HepG2 (cell line): Measurements from ENCODE around the gene ICE2. TPM values are rescaled to one million over a fixed set of nuclear protein-coding genes. Genes with fewer than 3 reads are reported as not detected.

Source experiments
- CAMTA2 ChIP-seq: sonication (generic); formaldehyde crosslinking; IDR thresholded peaks from 2 replicates; pipeline ENCODE4 v1.4.0; 2020; ENCODE audit warnings: mild to moderate bottlenecking, missing genetic modification reagents, borderline replicate concordance
- CBFB ChIP-seq: sonication (generic); formaldehyde crosslinking; IDR thresholded peaks from 2 replicates; pipeline ENCODE4 v1.4.0; 2020; ENCODE audit warnings: missing genetic modification reagents
- DPF2 ChIP-seq: sonication (generic); formaldehyde crosslinking; IDR thresholded peaks from 2 replicates; pipeline ENCODE4 v1.4.0; 2020; ENCODE audit warnings: mild to moderate bottlenecking, low read depth, missing genetic modification reagents, borderline replicate concordance
- KDM5A ChIP-seq: fragments of 200-600 bp; sonication (generic); IDR thresholded peaks from 2 replicates; pipeline ENCODE4 v1.7.0; 2018; ENCODE audit warnings: antibody characterized with exemption, mild to moderate bottlenecking, low read length, borderline replicate concordance
- LCORL ChIP-seq, 2 experiments: fragments of 450-650 bp in 1 of 2; sonication (generic) in 1 of 2; formaldehyde crosslinking in 1 of 2; IDR thresholded peaks; 2 replicates each; pipeline versions ENCODE4 v1.5.0 to v1.6.1; 2017 to 2020; ENCODE audit warnings: antibody characterized with exemption in 1 of 2, missing genetic modification reagents in 1 of 2
- MAFG ChIP-seq: sonication (generic); formaldehyde crosslinking; IDR thresholded peaks from 2 replicates; pipeline ENCODE4 v1.5.1; 2020; ENCODE audit warnings: mild to moderate bottlenecking, missing genetic modification reagents
- NONO ChIP-seq, 2 experiments: fragments of 450-650 bp in 1 of 2; sonication (generic) in 1 of 2; formaldehyde crosslinking in 1 of 2; IDR thresholded peaks in 1 of 2; conservative IDR thresholded peaks in 1 of 2; 2 replicates each; pipeline versions ENCODE4 v1.6.1 to v1.8.0; 2017 to 2022; ENCODE audit warnings: mild to moderate bottlenecking in 1 of 2, missing genetic modification reagents in 1 of 2, moderate library complexity in 1 of 2
- PPARG ChIP-seq: conservative IDR thresholded peaks from 2 replicates; pipeline ENCODE4 v1.6.1; 2016; ENCODE audit warnings: missing biosample characterization, missing genetic modification reagents
- SIN3A ChIP-seq: IDR thresholded peaks from 2 replicates; pipeline ENCODE4 v1.6.1; 2011; ENCODE audit warnings: low read depth, mild to moderate bottlenecking, control low read depth, low read length, borderline replicate concordance
- SOX5 ChIP-seq: IDR thresholded peaks from 2 replicates; pipeline ENCODE4 v1.6.1; 2016; ENCODE audit warnings: borderline replicate concordance
- SRF ChIP-seq: IDR thresholded peaks from 2 replicates; pipeline ENCODE4 v1.6.1; 2011; ENCODE audit warnings: mild to moderate bottlenecking, low read depth, low read length, moderate library complexity
- SUZ12 ChIP-seq: fragments of 150-350 bp; IDR thresholded peaks from 2 replicates; pipeline ENCODE4 v1.6.1; 2014; ENCODE audit warnings: low read depth, low read length
- TCF12 ChIP-seq, 2 experiments: fragments of 450-650 bp in 1 of 2; sonication (generic) in 1 of 2; formaldehyde crosslinking in 1 of 2; IDR thresholded peaks; 2 replicates each; pipeline versions ENCODE4 v1.6.1 to v1.8.0; 2017 to 2022; ENCODE audit warnings: antibody characterized with exemption in 1 of 2, mild to moderate bottlenecking in 1 of 2, missing genetic modification reagents in 1 of 2, moderate library complexity in 1 of 2
- ZMYM2 ChIP-seq: sonication (generic); formaldehyde crosslinking; IDR thresholded peaks from 2 replicates; pipeline ENCODE4 v1.8.0; 2022; ENCODE audit warnings: mild to moderate bottlenecking, missing genetic modification reagents
- ZNF160 ChIP-seq: sonication (generic); formaldehyde crosslinking; IDR thresholded peaks from 2 replicates; pipeline ENCODE4 v1.8.0; 2022; ENCODE audit warnings: mild to moderate bottlenecking, inconsistent platforms, missing genetic modification reagents
- ZNF24 ChIP-seq: fragments of 450-650 bp; IDR thresholded peaks from 2 replicates; pipeline ENCODE4 v1.6.1; 2017; ENCODE audit warnings: antibody characterized with exemption, mild to moderate bottlenecking
- ZNF256 ChIP-seq: sonication (generic); formaldehyde crosslinking; conservative IDR thresholded peaks from 2 replicates; pipeline ENCODE4 v1.4.0; 2020; ENCODE audit warnings: missing genetic modification reagents
- ZNF292 ChIP-seq: sonication (generic); formaldehyde crosslinking; IDR thresholded peaks from 2 replicates; pipeline ENCODE4 v1.8.1; 2022; ENCODE audit warnings: mild to moderate bottlenecking, low read depth, missing genetic modification reagents, borderline replicate concordance
- ZNF354B ChIP-seq: sonication (generic); formaldehyde crosslinking; IDR thresholded peaks from 2 replicates; pipeline ENCODE4 v1.8.0; 2022; ENCODE audit warnings: mild to moderate bottlenecking, missing genetic modification reagents
- ZNF501 ChIP-seq: sonication (generic); formaldehyde crosslinking; IDR thresholded peaks from 2 replicates; pipeline ENCODE4 v1.5.1; 2020; ENCODE audit warnings: mild to moderate bottlenecking, moderate library complexity, missing genetic modification reagents
- ZNF749 ChIP-seq: sonication (generic); formaldehyde crosslinking; IDR thresholded peaks from 2 replicates; pipeline ENCODE4 v1.8.0; 2022; ENCODE audit warnings: mild to moderate bottlenecking, missing genetic modification reagents, moderate library complexity, borderline replicate concordance
- ZZZ3 ChIP-seq: sonication (generic); formaldehyde crosslinking; IDR thresholded peaks from 2 replicates; pipeline ENCODE4 v1.4.0; 2020; ENCODE audit warnings: missing genetic modification reagents, mild to moderate bottlenecking, borderline replicate concordance
- polyA plus RNA-seq, 8 experiments: library from polyadenylated mRNA; depleted of rRNA in 3 of 8; stranded (reverse) in 7 of 8; unstranded in 1 of 8; fragments of >200 nt; fragmentation: Illumina TruSeq in 4 of 8; extraction: Trizol in 4 of 8; gene quantifications; 2 replicates each; pipeline versions ENCODE4 v1.2.1 to v1.2.3, GENCODE V29; 2011 to 2016; ENCODE audit warnings: low read depth in 4 of 8, missing spikeins in 1 of 8, mixed read lengths in 1 of 8; ENCODE audit not compliant: insufficient read depth in 1 of 8
- total RNA-seq, 5 experiments: library from RNA; depleted of rRNA; stranded (reverse); fragments of >200 nt; fragmentation: Illumina TruSeq; extraction: Trizol; gene quantifications; 2 replicates each; pipeline ENCODE4 v1.2.3, GENCODE V29; 2016; ENCODE audit warnings: low read depth in 1 of 5
- TF ChIP-seq, protein P1 (sequence below): sonication (generic); formaldehyde crosslinking; IDR thresholded peaks from 2 replicates; pipeline ENCODE4 v1.8.1; 2023; ENCODE audit warnings: missing genetic modification reagents, inconsistent platforms, borderline replicate concordance
- TF ChIP-seq, protein P2 (sequence below): sonication (generic); formaldehyde crosslinking; IDR thresholded peaks from 2 replicates; pipeline ENCODE4 v1.4.0; 2020; ENCODE audit warnings: missing genetic modification reagents, borderline replicate concordance
- TF ChIP-seq, protein P3 (sequence below): sonication (generic); formaldehyde crosslinking; IDR thresholded peaks from 2 replicates; pipeline ENCODE4 v1.8.1; 2022; ENCODE audit warnings: mild to moderate bottlenecking, missing genetic modification reagents
- TF ChIP-seq, protein P4 (sequence below): sonication (generic); formaldehyde crosslinking; IDR thresholded peaks from 2 replicates; pipeline ENCODE4 v1.5.0; 2020; ENCODE audit warnings: missing genetic modification reagents

ICE2 gene
- total and polyA plus RNA-seq, 2 of the 13 experiments (the other 11 are each of a cell fraction or from before 2014, with no cell fraction given): 24.8 to 26.4 TPM

DNA sequence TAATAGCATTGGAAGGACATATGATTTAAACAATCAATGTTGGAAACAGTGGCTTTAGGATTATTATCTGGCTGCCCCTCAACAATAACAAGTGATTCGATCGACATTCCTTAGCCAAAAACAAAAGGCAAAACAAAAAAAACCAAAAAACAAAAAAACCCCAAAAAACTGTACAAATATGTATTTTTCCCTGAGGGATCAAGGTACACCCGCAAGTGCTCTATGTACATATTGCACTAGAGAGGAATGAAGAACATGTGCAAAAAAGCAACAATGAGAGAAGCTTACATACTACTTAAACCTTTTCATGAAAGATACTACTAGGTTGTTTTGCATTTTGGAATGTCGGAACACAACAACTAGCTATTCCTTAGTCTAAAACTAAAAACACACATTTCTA is 14.2 kb upstream of the ICE2 start (continued):
- TF ChIP-seq CAMTA2: no peak
- TF ChIP-seq ZZZ3 (CRISPR knock-in tag): no peak
- TF ChIP-seq CBFB (CRISPR knock-in tag): no peak
- TF ChIP-seq SOX5 (CRISPR knock-in tag): peak; percentile 93
- TF ChIP-seq MAFG (CRISPR knock-in tag): no peak
- TF ChIP-seq SRF: no peak
- TF ChIP-seq, protein P1, sequence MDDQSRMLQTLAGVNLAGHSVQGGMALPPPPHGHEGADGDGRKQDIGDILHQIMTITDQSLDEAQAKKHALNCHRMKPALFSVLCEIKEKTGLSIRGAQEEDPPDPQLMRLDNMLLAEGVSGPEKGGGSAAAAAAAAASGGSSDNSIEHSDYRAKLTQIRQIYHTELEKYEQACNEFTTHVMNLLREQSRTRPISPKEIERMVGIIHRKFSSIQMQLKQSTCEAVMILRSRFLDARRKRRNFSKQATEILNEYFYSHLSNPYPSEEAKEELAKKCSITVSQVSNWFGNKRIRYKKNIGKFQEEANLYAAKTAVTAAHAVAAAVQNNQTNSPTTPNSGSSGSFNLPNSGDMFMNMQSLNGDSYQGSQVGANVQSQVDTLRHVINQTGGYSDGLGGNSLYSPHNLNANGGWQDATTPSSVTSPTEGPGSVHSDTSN (CRISPR knock-in tag): no peak
- no peak for TF ChIP-seq ZNF749 (CRISPR knock-in tag)
- TF ChIP-seq, protein P2, sequence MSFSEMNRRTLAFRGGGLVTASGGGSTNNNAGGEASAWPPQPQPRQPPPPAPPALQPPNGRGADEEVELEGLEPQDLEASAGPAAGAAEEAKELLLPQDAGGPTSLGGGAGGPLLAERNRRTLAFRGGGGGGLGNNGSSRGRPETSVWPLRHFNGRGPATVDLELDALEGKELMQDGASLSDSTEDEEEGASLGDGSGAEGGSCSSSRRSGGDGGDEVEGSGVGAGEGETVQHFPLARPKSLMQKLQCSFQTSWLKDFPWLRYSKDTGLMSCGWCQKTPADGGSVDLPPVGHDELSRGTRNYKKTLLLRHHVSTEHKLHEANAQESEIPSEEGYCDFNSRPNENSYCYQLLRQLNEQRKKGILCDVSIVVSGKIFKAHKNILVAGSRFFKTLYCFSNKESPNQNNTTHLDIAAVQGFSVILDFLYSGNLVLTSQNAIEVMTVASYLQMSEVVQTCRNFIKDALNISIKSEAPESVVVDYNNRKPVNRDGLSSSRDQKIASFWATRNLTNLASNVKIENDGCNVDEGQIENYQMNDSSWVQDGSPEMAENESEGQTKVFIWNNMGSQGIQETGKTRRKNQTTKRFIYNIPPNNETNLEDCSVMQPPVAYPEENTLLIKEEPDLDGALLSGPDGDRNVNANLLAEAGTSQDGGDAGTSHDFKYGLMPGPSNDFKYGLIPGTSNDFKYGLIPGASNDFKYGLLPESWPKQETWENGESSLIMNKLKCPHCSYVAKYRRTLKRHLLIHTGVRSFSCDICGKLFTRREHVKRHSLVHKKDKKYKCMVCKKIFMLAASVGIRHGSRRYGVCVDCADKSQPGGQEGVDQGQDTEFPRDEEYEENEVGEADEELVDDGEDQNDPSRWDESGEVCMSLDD (CRISPR knock-in tag): no peak
- TF ChIP-seq KDM5A: no peak
- TF ChIP-seq ZNF354B (CRISPR knock-in tag): no peak
- TF ChIP-seq ZNF256 (CRISPR knock-in tag): no peak
- TF ChIP-seq, protein P3, sequence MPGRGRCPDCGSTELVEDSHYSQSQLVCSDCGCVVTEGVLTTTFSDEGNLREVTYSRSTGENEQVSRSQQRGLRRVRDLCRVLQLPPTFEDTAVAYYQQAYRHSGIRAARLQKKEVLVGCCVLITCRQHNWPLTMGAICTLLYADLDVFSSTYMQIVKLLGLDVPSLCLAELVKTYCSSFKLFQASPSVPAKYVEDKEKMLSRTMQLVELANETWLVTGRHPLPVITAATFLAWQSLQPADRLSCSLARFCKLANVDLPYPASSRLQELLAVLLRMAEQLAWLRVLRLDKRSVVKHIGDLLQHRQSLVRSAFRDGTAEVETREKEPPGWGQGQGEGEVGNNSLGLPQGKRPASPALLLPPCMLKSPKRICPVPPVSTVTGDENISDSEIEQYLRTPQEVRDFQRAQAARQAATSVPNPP: no peak
- TF ChIP-seq ZNF24: 0 out of 2 replicates have a peak, but pooled peaks have one; percentile 16
- TF ChIP-seq TCF12 (IDR thresholded peaks at IDR 0.05): no peak
- no peak for TF ChIP-seq TCF12 (CRISPR knock-in tag; IDR thresholded peaks at IDR 0.05)
- 0 out of 2 replicates have a peak, but pooled peaks have one; percentile 48 for TF ChIP-seq DPF2
- no peak for TF ChIP-seq NONO (IDR thresholded peaks at IDR 0.05)
- TF ChIP-seq NONO (CRISPR knock-in tag; conservative IDR thresholded peaks at IDR 0.05): no peak
- no peak for TF ChIP-seq ZNF292
- TF ChIP-seq, protein P4, sequence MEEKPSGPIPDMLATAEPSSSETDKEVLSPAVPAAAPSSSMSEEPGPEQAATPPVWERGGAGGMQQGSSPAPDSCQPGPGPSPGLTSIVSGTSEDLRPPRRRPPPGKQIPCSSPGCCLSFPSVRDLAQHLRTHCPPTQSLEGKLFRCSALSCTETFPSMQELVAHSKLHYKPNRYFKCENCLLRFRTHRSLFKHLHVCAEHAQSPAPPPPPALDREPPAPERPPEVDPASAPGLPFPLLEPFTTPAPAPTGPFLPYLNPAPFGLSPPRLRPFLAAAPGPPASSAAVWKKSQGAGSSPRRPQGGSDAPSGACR (CRISPR knock-in tag): no peak
- no peak for TF ChIP-seq ZNF160 (CRISPR knock-in tag)
- no peak for TF ChIP-seq SUZ12
- TF ChIP-seq LCORL (IDR thresholded peaks at IDR 0.05): peak; percentile 99
- TF ChIP-seq LCORL (CRISPR knock-in tag; IDR thresholded peaks at IDR 0.05): peak; percentile 82
- TF ChIP-seq ZNF501 (CRISPR knock-in tag): no peak
- TF ChIP-seq ZMYM2: no peak
- TF ChIP-seq SIN3A: no peak
- TF ChIP-seq PPARG (CRISPR knock-in tag): no peak
